HL-60 (cell line): ENCODE measurements around the gene HELZ.

Experiments
- POLR2AphosphoS5 ChIP-seq: IDR thresholded peaks from 2 replicates; pipeline ENCODE4 v1.6.1; 2012; ENCODE audit warnings: low read depth
- SPI1 ChIP-seq: IDR thresholded peaks from 2 replicates; pipeline ENCODE4 v1.6.1; 2012; ENCODE audit warnings: low read depth, mild to moderate bottlenecking, borderline replicate concordance
- TF ChIP-seq, protein P1 (sequence below): IDR thresholded peaks from one replicate; pipeline ENCODE4 v1.5.1; 2011; ENCODE audit warnings: low read length, control low read depth, inconsistent platforms; ENCODE audit not compliant: insufficient read depth

DNA sequence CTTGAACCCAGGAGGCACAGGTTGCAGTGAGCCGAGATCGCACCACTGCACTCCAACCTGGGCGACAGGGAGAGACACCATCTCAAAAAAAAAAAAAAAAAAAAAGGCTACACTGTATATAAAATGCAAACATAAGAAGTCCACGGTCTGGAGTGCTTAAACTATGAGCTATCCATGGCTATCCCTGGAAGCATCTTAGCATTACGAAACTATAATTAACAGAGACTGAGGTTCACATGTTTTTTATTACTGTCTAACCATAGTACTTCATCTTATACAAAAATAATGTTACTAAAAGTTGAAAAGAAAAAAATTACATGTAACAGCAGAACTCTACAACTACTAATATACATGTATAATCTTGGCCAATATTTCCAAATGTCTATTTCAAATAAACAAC lies 32.8 kb downstream of the HELZ start:
- TF ChIP-seq SPI1 (no peak), POLR2AphosphoS5 (no peak)
- TF ChIP-seq, protein P1, sequence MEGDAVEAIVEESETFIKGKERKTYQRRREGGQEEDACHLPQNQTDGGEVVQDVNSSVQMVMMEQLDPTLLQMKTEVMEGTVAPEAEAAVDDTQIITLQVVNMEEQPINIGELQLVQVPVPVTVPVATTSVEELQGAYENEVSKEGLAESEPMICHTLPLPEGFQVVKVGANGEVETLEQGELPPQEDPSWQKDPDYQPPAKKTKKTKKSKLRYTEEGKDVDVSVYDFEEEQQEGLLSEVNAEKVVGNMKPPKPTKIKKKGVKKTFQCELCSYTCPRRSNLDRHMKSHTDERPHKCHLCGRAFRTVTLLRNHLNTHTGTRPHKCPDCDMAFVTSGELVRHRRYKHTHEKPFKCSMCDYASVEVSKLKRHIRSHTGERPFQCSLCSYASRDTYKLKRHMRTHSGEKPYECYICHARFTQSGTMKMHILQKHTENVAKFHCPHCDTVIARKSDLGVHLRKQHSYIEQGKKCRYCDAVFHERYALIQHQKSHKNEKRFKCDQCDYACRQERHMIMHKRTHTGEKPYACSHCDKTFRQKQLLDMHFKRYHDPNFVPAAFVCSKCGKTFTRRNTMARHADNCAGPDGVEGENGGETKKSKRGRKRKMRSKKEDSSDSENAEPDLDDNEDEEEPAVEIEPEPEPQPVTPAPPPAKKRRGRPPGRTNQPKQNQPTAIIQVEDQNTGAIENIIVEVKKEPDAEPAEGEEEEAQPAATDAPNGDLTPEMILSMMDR, result no peak
